Measurements from ENCODE around the gene CXXC5. TPM values are rescaled to one million over a fixed set of nuclear protein-coding genes. Genes with fewer than 3 reads are reported as not detected.

CXXC5 gene
- total RNA-seq, 1 experiment from 2014 or later, result 96.8 TPM

GRCh38 chr5:139696894-139697658, 48.9 kb downstream of the CXXC5 start:
- in situ Hi-C loops (cut with HindIII; ENCODE audit: low pct_unique_long_range_greater_than_20kb, low sequenced_read_pairs), result no loop called here
- peak; percentile 65 for DNase-seq (ENCODE audit: low read depth)

- in situ Hi-C loops (cut with HindIII; ENCODE audit: low pct_unique_long_range_greater_than_20kb, low sequenced_read_pairs), result no loop called here
- peak; percentile 58 for DNase-seq (ENCODE audit: low read depth)
These were observed 50.5 kb downstream of the CXXC5 start for GRCh38 chr5:139698490-139699146.

- in situ Hi-C loops (cut with HindIII; ENCODE audit: low pct_unique_long_range_greater_than_20kb, low sequenced_read_pairs), result no loop called here
- no peak for DNase-seq (ENCODE audit: low read depth)
These were observed 51.2 kb downstream of the CXXC5 start for GRCh38 chr5:139699351-139699750.

GRCh38 chr5:139700711-139701055, 52.5 kb downstream of the CXXC5 start:
- in situ Hi-C loops (cut with HindIII; ENCODE audit: low pct_unique_long_range_greater_than_20kb, low sequenced_read_pairs), result no loop called here
- DNase-seq (ENCODE audit: low read depth), result no peak

- in situ Hi-C loops (cut with HindIII; ENCODE audit: low pct_unique_long_range_greater_than_20kb, low sequenced_read_pairs), result no loop called here
- DNase-seq (ENCODE audit: low read depth), result no peak
These were observed 53.0 kb downstream of the CXXC5 start for GRCh38 chr5:139701056-139701741.

- DNase-seq (ENCODE audit: low read depth), result no peak
- in situ Hi-C loops (cut with HindIII; ENCODE audit: low pct_unique_long_range_greater_than_20kb, low sequenced_read_pairs), result no loop called here
These were observed 54.4 kb downstream of the CXXC5 start for GRCh38 chr5:139702548-139702947.

- in situ Hi-C loops (cut with HindIII; ENCODE audit: low pct_unique_long_range_greater_than_20kb, low sequenced_read_pairs), result no loop called here
- no peak for DNase-seq (ENCODE audit: low read depth)
These were observed 56.6 kb downstream of the CXXC5 start for GRCh38 chr5:139704748-139705147.

- no peak for DNase-seq (ENCODE audit: low read depth)
- in situ Hi-C loops (cut with HindIII; ENCODE audit: low pct_unique_long_range_greater_than_20kb, low sequenced_read_pairs), result no loop called here
These were observed 57.0 kb downstream of the CXXC5 start for GRCh38 chr5:139705191-139705590.

- in situ Hi-C loops (cut with HindIII; ENCODE audit: low pct_unique_long_range_greater_than_20kb, low sequenced_read_pairs), result no loop called here
- DNase-seq (ENCODE audit: low read depth), result no peak
These were observed 57.8 kb downstream of the CXXC5 start for GRCh38 chr5:139705655-139706587.

- no peak for DNase-seq (ENCODE audit: low read depth)
- in situ Hi-C loops (cut with HindIII; ENCODE audit: low pct_unique_long_range_greater_than_20kb, low sequenced_read_pairs), result no loop called here
These were observed 59.4 kb downstream of the CXXC5 start for GRCh38 chr5:139707445-139708003.

GRCh38 chr5:139708434-139708861, 60.3 kb downstream of the CXXC5 start:
- DNase-seq (ENCODE audit: low read depth), result no peak
- in situ Hi-C loops (cut with HindIII; ENCODE audit: low pct_unique_long_range_greater_than_20kb, low sequenced_read_pairs), result no loop called here

GRCh38 chr5:139708877-139709581, 60.9 kb downstream of the CXXC5 start:
- DNase-seq (ENCODE audit: low read depth), result peak; percentile 62
- in situ Hi-C loops (cut with HindIII; ENCODE audit: low pct_unique_long_range_greater_than_20kb, low sequenced_read_pairs), result no loop called here

GRCh38 chr5:139709582-139710318, 61.6 kb downstream of the CXXC5 start:
- no peak for DNase-seq (ENCODE audit: low read depth)
- in situ Hi-C loops (cut with HindIII; ENCODE audit: low pct_unique_long_range_greater_than_20kb, low sequenced_read_pairs), result no loop called here

GRCh38 chr5:139710319-139711066, 62.3 kb downstream of the CXXC5 start:
- DNase-seq (ENCODE audit: low read depth), result peak; percentile 84
- in situ Hi-C loops (cut with HindIII; ENCODE audit: low pct_unique_long_range_greater_than_20kb, low sequenced_read_pairs), result no loop called here

- in situ Hi-C loops (cut with HindIII; ENCODE audit: low pct_unique_long_range_greater_than_20kb, low sequenced_read_pairs), result no loop called here
- no peak for DNase-seq (ENCODE audit: low read depth)
These were observed 63.1 kb downstream of the CXXC5 start for GRCh38 chr5:139711067-139711905.

- in situ Hi-C loops (cut with HindIII; ENCODE audit: low pct_unique_long_range_greater_than_20kb, low sequenced_read_pairs), result no loop called here
- no peak for DNase-seq (ENCODE audit: low read depth)
These were observed 63.7 kb downstream of the CXXC5 start for GRCh38 chr5:139711906-139712224.

Data from Caki2 (cell line).